Stimulated activated CD8-positive, alpha-beta memory T cell treated with anti-CD3 and anti-CD28 coated beads, Interleukin-2, amount 100 ng/mL, for 48 hours (primary cell): ENCODE results near the gene SLC6A8.

Experiments
- DNase-seq, 2 donors: peaks; one replicate each; pipeline ENCODE4 v3.0.0-alpha.2; 2020; ENCODE audit warnings: low read depth in 2 of 2

The SLC6A8 gene

DNA sequence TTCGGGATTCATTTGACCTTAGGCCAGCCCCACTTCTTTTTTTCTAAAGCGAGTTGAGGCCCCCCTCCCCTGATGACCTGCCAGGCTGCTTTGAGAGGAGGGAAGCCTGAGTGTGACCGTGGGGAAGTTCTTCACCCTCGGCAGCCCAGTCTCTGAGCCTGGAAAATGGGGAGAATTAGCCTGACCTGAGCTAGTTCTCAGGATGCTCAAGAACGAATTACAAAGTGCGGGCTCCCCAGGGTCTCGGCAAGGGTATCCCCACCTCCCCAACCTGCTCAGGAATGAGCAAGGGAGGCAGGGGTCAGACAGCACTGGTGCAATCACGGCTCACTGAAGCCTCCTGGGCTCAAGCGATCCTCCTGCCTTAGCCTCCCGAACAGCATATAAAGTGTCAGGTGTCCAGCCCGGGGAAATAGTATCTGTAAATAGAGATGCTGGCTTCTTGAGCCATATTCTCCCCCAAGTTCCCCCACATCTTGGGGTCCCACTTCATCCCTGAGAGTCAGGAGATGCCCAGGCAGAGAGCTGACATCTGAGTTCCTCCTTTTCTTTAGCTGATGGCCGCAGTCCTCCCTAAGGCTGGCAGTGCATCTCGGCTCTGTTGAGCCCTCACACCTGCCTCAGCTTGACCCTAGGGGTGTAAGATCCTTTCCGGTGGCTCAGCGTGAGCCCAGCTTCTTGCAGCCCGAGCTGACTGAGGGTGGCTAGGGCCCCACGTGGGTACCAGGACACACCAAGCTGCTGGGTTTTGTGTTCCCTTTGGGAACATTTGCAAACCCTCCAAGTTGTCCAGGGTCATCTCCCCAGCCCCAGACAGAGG is 39.2 kb upstream of the SLC6A8 start:
- no peak for DNase-seq

DNA sequence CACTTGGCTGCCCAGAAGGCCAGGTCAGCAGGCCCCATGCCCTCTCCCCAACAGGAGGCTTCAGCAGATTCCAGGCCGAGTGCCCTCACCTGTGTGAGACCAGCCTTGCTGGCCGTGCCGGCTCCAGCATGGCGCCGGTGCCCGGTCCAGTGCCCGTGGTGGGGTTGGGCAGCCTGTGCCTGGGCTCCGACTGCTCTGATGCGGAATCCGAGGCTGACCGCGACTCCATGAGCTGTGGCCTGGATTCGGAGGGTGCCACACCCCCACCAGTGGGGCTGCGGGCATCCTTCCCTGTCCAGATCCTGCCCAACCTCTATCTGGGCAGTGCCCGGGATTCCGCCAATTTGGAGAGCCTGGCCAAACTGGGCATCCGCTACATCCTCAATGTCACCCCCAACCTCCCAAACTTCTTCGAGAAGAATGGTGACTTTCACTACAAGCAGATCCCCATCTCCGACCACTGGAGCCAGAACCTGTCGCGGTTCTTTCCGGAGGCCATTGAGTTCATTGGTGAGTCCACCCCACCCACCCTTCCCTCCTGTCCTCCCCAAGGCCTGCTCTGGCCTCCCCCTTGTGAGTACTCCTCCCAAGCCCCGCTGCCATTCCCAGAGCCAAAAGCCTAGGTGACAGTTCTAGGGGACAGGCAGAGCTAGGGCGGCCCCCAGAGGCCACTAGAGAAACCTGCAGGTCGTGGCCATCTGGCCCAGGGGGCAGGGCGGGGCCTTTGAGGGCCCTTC is 38.4 kb upstream of the SLC6A8 start:
- DNase-seq, result peak in 1 of 2 donors; percentile 13

DNA sequence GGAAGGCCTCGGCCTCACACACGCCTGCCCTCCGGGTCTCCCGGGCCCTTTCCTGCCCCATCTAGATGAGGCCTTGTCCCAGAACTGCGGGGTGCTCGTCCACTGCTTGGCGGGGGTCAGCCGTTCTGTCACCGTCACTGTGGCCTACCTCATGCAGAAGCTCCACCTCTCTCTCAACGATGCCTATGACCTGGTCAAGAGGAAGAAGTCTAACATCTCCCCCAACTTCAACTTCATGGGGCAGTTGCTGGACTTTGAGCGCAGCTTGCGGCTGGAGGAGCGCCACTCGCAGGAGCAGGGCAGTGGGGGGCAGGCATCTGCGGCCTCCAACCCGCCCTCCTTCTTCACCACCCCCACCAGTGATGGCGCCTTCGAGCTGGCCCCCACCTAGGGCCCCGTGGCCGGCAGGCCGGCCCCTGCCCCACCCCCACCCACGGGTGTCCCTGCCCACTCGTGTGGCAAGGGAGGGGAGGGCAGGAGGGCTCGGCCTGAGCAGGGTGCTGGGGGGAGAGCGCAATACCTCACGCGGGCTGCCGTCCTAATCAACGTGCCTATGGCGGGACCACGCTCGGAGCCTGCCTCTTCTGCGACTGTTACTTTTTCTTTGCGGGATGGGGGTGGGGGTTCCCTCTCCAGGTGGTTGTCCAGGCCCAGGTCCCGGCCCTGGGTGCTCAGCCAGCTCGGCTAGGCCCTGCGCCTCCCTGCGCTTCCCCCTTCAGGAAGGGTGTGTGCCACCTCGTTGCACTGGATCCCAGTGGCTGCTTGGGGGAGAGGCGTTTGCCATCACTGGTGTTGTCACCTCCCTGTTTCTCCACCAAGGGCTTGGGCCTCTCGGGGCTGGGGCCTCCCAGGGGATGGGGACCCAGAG is 37.6 kb upstream of the SLC6A8 start:
- DNase-seq, result no peak

DNA sequence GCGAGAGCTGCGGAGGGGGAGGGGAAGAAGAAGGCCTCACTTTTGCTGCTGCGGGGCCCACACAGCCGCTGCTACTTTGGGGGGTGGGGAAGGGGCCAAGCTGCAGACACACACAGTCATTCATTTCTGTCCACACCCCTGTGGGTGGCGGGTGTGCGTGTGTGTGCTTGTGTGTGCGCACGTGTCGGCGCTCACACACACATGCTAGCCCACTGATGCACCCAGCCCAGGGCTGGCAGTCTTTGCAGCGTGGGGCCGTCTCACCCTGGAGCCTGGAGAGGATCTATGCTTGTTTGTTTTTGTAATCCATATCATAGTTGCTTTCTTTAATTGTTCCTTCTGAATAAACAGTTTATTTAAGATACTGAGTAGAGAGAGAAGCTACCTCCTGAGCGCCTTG is 36.8 kb upstream of the SLC6A8 start:
- no peak for DNase-seq

DNA sequence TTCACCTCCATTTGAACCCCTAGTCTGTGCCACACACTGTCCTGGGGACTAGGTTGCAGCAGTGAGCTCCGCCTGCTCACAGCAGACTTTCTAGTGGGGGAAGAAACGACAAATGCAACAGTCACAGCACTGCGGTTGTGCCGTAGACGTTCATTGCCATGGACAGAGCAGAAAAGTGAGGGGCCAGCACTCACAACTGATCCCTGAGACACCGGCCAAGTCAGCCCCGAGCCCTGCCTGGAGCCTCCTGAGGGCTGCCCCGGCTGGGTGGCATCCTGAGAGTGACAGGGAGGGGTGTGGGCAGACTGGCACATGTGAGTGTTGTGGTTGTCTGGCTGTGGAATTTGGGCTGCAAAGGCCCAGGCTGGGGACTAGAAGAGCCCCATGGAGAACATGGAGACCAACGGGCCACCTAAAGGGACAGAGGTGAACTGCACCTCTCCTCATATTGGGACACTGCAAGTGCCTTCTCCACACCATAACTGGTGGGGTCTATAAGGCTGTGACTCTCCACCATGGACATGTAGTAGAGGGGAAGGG is 36.1 kb upstream of the SLC6A8 start:
- DNase-seq, result no peak

DNA sequence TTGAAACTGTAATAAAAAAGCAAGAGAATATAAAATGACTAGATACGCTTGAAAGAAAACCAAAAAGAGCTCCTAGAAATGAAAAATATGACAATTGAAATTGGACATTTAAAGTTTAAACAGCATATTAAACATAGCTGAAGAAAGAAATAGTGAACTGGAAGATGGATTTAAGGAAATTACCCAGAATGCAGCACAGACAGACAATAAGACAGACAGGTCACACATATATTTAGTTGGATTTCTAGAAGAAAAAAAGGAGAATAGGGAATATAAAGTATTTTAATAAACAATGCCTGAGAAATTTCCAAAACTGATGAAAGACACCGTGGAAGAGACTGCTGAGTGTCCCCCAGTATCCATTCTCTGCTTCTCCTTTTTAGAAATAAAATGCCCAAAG is 34.2 kb upstream of the SLC6A8 start:
- DNase-seq, result no peak

DNA sequence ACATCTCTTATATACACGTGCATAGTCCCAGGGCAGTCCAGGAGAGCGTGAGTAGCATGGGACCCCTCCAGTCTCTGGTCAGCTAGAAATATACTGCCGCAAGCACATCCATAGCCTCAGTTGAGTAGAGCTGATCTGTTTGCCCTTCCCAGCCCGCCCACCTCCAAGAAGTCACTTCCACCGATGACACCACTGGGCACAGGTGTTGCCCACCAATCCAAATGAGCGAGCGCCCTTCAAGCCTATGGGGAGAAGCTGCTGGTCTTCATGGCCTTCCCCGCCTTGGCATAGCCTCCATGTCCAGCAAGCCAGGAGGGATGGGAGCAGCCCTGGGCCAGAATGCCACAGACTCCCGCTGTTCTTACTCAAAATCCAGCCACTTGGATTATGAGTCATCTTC is 30.6 kb upstream of the SLC6A8 start:
- DNase-seq, result no peak

DNA sequence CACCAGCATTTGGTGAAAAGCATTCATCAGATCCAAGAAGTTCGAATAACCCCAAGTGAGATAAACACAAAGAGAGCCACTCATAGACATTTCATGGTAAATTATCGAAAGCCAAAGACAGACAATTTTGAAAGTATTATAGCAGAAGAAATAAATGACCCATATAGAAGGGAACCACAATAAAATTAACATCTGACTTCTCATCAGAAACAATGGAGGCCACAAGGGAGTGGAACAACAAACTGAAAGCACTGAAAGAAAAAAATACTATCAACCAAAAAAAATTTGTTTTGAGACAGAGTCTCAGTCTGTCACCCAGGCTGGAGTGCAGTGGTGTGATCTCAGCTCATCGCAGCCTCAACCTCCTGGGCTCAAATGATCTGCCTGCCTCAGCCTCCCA is 28.5 kb upstream of the SLC6A8 start:
- DNase-seq, result no peak

DNA sequence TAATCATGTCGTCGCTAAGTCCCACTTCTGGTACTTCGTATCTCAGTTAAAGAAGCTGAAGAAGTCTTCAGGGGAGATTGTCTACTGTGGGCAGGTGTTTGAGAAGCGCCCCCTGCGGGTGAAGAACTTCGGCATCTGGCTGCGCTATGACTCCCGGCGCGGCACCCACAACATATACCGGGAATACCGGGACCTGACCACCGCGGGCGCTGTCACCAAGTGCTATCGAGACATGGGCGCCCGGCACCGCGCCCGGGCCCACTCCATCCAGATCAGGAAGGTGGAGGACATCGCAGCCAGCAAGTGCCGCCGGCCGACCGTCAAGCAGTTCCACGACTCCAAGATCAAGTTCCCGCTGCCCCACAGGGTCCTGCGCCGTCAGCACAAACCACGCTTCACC is 25.5 kb upstream of the SLC6A8 start:
- peak in 1 of 2 donors; percentile 33 for DNase-seq

DNA sequence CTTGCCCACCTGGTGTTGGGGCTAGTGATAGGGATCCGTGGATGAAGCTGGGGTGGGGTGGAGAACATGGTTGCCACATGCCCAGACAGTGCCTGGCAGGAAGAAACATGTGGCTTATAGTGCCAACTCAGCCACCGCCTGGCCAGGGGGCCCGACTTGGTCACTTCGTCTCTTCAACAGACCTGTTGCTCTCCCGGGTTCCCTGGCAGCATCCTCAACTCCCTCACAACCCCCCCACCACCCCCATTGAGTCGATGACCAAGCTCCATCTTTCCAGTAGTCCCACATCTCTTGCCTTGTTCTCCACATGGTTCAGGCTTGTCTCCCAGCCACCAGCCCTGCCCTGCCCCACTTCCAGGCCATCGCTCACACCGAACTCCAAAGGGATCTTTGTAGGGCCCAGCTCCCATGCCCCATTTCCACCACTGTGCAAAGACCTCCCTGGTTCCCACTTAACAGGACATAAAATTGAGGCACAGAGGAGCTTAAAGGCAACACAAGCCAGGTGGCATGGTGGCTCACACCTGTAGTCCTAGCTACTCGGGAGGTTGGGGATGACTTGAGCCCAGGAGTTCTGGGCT is 21.9 kb upstream of the SLC6A8 start:
- DNase-seq, result no peak

DNA sequence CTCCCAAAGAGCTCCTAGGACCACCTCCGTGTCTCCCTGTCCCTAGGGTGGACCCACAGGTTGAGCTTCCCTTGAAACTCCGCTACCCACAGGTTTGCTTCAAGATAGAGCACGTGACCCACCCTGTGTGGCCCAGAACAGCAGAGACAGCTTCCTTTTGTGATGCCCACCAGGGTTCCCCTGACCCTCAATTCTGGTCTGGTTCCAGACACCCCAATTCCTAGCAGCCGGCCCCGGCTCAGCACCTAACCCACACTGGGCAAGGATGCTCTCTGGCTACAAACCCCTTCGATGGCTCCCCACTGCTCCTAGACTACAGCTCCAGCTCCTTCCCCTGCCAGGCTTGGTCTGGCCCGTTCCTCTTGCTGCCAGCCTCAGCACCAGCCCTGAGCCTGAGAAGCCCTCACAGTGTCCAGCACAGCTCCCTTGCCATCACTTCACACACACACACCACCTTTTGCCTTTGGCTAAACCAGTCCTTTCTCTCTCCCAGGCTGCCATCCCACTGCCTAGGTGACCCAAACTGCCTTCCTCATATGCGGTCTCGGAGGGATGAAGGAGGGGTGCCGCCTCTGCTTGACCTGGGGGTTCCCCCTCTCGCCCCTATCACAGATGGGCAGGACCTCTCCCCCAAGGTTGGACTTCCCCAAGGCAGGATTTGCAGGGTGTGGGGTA is 20.3 kb upstream of the SLC6A8 start:
- DNase-seq, result no peak

DNA sequence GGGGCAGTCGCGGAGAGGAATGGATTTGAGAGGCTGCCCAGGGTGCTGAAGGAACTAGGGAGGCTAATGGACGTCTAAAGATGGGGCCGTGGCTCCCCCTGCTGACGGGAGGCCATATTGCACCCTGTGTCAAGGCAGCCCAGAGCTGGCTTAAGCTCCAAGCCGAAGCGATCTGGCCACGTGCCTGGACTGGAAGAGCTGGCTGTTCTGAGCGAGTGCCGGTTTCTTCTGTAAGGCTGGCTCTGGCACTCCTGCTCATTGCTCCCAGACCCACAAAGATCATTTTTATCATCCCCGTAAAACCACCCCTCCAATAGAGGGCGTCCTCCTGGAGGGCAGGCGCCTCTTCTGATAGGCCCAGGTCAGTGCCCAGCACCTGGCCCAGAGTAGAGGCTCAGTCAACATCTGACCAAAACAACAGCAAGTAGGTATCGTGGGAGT is 19.8 kb upstream of the SLC6A8 start:
- DNase-seq, result peak; percentile 64 to 69

DNA sequence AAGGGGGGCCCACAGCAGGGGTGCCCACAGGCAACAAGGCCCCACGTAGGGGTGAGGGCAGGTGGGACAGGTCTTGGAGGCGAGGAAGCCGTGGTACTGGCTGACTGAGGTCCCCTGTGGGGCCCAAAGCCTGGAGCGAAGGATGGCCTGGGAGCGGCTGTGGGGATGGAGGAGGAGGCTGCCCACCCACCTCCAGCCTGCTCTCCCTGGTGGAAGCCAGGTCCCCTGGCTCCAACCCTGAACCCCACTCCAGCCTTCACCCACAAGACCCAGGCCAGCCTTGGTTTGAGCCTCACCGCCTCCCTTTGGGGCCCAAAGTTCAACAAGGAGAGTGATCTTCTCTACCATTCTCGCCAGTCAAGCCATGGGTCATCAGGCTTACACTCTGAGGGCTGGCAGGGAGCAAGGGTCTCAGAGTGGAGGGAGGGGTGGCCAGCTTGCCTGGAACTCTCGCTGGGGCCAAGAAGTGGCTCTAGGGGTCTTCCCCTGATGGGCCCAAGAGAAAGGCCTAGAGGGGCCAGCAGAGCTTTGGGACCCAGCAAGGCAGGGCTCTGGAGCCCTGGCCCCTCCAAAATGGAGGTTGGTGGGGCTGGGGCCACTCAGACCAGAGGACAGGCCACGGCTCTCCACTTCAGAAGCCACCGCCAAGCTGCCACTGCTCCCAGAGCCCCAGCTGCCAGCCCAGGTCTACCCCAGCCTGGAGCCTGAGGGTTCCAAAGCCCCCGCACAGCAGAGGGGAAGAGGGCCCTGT is 19.1 kb upstream of the SLC6A8 start:
- DNase-seq, result no peak

DNA sequence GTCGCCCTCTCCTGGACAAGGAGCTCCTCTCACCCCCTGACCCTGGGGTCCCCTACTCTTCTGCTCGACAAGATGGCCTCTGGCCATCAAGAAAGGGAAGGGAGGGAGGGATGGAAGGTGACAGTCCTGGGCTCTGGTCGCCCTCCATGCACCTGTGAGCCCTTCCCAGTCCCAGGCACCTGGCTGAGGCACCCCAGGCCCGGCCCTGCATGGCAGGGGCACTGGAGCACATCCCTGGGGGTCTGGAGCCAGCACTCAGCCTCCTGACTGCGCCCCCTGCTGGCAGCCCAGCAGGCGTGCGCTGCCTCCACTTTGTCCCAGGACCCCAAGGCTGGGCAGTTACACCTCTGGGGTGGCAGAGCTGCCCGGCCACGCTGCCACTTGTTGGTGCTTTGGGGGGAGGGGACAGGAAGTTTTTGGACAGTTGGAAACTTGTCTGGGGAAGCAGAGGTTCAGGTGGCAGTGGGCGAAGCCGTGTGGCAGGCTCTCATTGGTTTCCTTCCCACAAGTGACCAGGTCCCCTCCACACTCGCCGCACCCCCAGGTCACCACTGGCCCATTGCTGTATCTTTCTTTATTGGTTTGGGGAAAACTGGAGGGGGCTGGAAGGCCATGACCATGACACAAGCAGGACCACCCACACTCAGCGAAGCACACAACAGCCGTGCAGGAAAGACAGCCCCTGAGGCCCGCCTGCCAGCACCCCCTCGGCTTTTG is 18.4 kb upstream of the SLC6A8 start:
- peak in 1 of 2 donors; percentile 50 for DNase-seq

DNA sequence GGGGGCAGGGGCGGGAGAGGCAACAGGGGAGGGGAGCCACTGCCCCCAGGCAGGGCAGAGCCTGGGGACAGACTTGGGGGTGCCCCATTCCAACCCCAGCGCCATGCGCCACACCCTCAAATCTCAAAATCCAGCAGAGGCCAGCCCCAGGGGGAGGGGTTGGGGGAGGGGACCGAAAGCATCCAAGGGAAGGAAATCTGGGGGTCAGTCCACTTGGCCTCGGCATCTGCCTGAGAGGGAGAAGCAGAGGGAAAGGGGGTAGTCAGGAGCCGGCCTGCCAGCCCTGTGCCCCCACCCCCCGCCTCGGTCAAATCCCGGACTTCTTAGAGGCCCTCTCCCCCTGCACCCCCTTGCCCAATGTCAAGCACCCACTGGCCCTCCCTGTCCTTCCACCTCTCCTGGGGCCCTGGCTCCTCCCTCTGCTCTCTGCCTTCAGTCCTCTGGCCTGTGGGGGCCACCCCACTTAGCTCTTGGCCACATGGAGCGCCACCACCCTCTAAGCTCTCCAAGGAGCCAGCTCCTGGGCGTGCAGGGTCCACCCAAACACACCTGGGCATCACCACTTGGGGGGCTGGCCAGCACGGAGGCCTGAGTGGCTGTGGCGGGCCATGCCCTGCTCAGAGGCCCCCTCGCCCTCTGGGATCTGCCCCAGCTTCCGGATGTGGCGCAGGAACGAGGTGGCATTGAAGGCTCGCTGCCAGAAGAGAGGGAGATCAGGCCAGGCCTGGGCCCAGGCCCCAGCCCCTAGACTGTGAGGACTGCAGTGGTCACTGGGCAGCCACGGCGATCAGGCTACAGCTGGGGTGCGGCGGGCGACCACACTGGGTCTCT is 17.6 kb upstream of the SLC6A8 start:
- no peak for DNase-seq

DNA sequence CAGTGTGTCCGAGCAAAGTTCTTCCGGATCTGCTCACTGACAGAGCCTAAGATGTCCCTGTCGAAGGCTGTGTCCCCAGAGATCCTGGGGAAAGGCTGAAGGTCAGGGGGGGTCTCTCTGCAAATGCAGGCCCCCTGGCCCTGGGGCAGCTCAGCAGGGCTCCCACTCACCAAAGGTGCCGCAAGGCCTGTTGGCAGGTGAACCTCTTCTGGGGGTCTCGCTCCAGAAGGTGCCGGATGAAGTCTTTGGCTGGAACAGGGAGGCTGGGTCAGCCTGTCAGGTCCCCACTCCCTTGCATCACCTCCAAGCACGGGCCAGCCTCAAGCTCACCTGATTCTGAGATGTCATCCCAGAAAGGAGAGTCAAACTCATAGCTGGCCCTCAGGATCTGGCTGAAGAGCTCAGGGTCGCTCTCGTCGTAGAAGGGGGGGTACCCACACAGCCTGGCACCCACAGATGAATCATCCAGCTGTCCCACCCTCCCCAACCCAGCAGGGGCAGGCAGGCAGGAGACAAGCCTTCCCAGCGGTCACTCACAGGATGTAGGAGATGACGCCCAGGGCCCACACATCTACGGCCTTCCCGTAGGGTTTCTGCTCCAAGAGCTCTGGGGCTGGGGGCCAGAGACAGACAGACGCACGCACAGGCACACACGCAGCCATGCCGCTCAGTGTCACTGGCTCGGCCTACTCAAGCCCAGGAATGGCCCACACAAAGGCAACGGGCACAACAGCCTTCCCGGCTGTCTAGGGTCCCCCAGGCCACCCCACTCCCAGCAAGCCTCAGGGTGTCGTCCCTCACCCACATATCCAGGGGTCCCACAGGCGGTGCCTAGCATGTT is 16.8 kb upstream of the SLC6A8 start:
- DNase-seq, result no peak

DNA sequence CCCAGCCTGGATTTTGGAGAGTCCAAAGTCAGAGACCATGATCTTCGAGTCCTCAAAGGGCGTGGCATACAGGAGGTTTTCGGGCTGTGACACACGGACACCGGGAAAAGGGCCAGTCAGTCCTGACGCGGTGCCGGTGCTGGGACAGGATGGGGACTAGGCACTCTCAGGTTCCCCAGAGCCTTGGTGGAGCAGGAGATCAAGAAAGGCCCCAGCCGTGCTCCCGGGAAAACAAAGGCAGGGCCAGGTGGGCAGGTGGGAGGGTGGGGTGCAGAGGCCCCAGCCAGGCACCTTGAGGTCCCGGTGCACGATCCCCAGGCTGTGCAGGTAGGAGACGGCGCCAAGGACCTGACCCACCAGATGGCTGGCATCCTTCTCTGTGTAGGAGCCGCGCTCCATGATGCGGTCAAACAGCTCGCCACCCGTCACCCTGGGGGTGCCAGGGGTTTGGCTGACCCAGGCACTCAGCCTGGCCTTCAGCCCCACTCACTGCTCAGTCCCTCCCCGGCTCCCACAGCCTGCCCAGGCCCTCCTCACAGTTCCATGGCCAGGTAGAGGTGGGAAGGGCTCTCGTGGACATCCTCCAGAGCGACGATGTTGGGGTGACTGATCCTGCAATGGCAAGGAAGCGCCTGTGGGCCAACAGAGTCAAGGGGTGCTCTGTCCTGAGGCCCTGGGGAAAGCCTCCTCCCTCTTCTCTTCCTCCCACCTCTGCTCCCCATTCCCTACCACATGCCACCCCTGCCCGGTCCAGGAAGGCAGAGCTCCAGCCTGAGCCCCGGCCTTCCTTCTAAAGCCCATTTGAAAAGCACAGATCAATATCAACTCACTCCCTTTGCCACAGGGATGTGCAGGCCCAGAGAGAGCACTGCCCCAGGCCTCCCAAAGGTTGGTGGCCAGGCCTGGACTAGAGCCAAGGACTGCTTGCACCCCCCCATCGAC is 15.9 kb upstream of the SLC6A8 start:
- DNase-seq, result no peak
